Upper lobe of left lung (tissue), 4 donors: ENCODE measurements around the gene MIGA1.

Experiments
- CTCF ChIP-seq, 6 experiments: fragments of 450-650 bp in 4 of 6; fragments of 200-600 bp in 2 of 6; sonication (generic) in 2 of 6; IDR thresholded peaks; one replicate each; pipeline ENCODE4 v1.5.1; 2016 to 2019; ENCODE audit warnings: antibody characterized with exemption in 6 of 6
- EP300 ChIP-seq, 4 donors: sonication (generic); formaldehyde crosslinking; IDR thresholded peaks; one replicate each; pipeline ENCODE4 v1.5.1; 2017; ENCODE audit warnings: antibody characterized with exemption in 4 of 4, control low read depth in 2 of 4
- POLR2A ChIP-seq, 4 donors: fragments of 450-650 bp; IDR thresholded peaks; one replicate each; pipeline ENCODE4 v1.5.1; 2016 to 2017; ENCODE audit warnings: antibody characterized with exemption in 4 of 4, mild to moderate bottlenecking in 2 of 4
- POLR2AphosphoS5 ChIP-seq, 2 donors: sonication (generic); formaldehyde crosslinking; IDR thresholded peaks; one replicate each; pipeline ENCODE4 v1.5.1; 2017; ENCODE audit warnings: antibody characterized with exemption in 2 of 2

- no peak for TF ChIP-seq CTCF (IDR thresholded peaks at IDR 0.05)
- no peak for TF ChIP-seq POLR2A (IDR thresholded peaks at IDR 0.05)
- TF ChIP-seq POLR2AphosphoS5 (IDR thresholded peaks at IDR 0.05), result no peak
- TF ChIP-seq EP300 (IDR thresholded peaks at IDR 0.05), result no peak
Observed at GRCh38 chr1:77768006-77768405, 11.4 kb upstream of the MIGA1 start.
